IPS-NIHi7 (cell line): ENCODE measurements around the gene CCIN.
"Not testable (repeated sequence)": the region's sequence is repeated elsewhere in the genome, so short reads cannot be mapped to it uniquely, and the experiment has no call there.

Experiments used
- DNase-seq: peaks from one replicate; pipeline ENCODE4 v3.0.0; 2012; ENCODE audit warnings: mixed read lengths; ENCODE audit errors: extremely low spot score

CCIN gene

DNA sequence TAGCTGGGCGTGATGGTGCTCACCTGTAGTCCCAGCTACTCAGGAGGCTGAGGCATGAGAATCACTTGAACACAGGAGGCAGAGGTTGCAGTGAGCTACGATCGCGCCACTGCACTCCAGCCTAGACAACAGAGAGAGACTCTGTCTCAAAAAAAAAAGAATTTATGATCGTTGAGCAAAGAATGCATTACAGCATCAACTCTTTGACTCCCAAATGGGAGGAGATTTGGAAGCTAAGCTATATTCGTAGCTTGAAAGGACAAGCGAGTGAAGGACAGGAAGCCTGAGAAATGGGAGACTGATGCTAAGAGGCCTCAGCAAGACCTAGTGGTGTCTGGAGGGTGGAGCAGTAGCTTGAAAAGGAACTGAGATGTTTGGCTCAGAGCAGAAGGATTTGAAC lies 10.3 kb upstream of the CCIN start:
- DNase-seq = no peak

DNA sequence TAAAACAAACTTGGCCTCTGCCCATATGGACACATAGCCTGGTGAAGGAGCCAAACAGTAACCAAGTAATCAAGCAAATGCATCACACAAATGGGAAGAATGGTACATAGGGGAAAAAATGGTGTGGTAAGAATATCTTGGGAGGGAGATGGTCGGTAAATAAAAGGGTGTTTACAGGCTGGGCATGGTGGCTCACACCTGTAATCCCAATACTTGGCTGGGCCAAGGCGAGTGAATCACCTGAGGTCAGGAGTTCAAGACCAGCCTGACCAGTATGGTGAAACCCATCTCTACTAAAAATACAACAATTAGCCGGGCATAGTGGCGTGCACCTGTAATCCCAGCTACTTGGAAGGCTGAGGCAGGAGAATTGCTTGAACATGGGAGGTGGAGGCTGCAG lies 9.7 kb upstream of the CCIN start:
- DNase-seq = not testable (repeated sequence)

DNA sequence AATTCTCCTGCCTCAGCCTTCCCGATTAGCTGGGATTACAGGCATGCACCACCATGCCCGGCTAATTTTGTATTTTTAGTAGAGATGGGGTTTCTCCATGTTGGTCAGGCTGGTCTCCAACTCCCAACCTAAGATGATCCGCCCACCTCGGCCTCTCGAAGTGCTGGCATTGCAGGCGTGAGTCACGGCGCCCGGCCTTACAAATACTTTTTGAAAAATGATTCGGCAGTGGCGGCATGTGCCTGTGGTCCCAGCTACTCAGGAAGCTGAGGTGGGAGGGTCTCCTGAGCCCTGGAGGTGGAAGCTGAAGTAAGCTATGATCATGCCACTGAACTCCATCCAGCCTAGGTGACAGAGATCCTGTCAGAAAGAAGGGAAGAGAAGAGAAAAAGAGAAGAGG lies 9.1 kb upstream of the CCIN start:
- DNase-seq = not testable (repeated sequence)

DNA sequence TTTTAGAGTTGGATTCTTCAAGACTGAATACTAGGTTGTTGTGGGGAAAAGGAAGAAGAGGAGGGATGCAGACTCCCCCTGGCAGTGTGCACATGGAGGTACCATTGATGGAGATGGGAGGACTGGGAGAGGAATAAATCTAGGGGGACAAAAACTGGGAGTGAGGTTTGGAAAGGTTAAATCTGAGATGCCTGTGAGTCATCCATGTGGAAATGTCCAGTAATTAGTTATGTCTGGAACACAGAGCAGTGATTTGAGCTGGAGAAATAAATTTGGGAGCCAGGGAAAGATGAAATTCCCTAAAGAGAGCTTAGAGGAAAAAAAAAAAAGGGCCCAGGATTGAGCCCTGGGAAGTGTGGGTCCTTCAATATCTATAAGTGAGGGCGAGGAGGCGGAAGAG lies 8.0 kb upstream of the CCIN start:
- DNase-seq = no peak

DNA sequence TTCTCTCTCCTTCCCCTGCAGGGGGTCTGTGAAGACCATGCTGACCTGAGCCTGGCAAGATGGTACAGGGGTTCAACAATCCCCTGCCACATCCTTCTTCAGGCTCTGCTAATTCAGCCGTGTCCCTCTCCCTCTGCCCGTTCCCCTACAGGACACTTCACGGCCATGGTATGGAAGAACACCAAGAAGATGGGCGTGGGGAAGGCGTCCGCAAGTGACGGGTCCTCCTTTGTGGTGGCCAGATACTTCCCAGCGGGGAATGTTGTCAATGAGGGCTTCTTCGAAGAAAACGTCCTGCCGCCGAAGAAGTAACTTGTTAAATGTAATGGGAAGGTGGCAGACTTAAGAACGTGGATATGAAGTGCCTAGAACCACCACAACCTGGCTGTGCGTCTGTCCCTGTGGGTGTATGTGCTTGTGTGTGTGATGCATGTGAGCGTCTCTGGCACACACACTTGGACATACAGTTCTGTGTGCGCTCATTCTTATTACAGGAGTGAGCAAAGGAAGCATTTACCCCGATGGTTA lies 6.9 kb upstream of the CCIN start:
- no peak for DNase-seq

DNA sequence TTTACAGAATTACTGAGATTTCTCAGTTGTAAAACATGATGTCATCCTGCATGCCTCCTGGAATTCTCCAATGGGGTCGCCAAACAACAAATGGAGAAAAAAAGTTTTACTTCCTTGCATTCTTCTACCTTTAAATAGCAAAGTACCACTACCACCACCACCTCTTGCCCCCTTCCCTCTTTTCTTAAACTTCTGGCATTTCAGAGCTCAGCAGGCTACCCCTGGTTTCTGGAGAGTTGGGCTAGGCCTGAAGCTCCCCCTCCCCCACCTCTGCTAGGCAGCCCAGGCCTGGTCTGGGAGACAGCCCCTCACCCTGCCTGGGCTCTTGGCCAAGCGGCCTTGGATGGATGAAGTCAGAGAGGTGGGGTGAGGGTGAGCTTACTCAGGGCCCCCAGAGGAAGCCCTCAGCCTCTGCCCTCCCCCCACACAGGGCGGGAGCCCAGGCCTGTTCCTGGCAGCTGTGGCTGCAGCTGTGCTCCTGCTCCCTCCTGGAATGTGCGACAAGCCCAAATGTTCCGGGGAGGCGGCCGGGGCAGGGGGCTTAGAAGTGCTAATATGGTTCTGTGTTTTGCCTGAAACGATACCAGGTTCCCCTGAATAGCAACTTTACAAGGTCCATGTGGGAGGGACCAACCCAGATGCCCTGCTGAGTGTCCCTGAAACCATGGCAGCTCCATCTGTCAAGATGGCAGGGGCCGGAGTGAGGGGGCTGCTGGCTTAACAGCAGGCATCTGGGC lies 6.0 kb upstream of the CCIN start:
- peak; percentile 93 for DNase-seq

DNA sequence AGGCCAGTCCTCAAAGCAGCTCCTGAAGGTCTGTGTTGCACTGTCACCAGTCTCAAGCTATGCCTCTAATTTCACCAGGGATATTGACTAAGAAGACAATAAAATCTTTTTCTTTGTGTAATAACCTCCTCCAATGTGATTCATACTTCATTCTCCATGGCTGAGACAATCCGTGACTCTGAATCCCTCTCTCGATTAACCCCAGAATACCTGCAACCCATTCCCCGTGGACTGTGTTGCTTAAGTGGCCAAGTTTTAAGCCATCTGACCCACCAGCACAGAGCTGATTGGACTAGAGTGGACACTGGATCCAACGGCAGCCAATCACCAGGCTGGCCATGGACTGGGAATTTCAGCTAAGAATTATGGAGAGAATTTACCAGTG lies 5.4 kb upstream of the CCIN start:
- no peak for DNase-seq

DNA sequence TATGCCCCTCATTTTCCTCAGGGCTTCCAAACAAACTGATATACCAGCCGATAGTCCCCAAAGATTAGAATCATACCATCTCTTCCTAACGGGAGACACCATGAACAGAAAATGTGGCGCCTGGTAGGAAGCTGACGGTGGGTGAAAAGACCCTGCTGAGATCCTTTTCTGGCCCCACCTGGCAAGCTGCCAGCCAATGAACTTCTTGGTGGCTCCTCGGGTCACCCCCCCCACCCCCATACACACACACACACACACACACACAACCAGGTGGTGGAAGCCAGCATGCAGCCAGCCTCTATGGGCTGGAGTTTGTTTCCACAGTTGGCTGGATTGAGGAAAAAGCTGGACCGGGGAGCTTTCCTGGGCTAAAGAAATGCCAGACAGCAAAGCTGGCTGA lies 4.8 kb upstream of the CCIN start:
- no peak for DNase-seq

DNA sequence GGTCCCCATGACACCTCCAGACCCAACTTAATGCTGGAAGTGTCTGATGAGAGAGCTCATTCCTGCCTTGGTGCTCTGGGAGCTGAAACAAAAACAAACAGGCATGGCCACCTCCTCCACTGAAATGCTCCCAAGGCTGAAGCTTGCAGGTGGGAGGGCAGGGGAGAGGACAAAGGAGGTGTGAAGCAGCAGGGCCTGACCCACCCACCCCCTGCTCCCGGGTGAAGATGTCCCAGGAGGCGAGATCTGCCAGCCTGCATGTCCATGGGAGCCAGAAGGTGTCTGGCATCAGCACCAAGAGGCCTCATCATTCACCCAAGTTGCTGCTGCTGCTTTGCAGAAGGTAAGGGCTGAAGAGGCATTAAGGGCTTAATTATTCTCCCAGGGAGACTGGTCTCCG lies 4.2 kb upstream of the CCIN start:
- no peak for DNase-seq

DNA sequence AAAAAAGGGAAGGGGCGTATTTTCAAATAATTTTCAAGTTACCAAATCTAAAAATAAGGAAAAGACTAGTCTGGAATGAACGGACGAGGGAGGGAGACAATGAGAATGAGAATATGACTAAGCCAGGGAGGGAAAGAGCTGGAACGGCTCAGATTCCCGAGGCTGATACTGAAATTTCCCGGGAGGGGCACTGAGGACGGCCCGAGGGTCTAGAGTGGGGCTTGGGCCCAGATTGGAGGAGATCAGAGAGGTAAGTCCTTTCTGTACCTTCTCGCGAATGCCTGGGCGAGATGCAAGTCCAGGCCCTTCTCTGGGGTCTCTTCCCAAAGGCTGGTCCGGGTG lies 3.4 kb upstream of the CCIN start:
- no peak for DNase-seq

- peak; percentile 94 for DNase-seq
Observed at GRCh38 chr9:36166168-36166927, 2.8 kb upstream of the CCIN start.

DNA sequence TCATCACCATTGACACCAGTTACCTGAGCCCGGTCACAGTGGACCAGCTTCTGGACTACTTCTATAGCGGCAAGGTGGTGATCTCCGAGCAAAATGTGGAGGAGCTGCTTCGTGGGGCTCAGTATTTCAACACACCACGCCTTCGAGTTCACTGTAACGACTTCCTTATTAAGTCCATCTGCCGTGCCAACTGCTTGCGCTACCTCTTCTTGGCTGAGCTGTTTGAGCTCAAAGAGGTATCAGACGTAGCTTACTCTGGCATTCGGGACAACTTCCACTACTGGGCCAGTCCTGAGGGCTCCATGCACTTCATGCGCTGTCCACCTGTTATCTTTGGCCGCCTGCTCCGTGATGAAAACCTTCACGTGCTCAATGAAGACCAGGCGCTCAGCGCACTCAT lies 520 bp downstream of the CCIN start:
- DNase-seq = no peak

DNA sequence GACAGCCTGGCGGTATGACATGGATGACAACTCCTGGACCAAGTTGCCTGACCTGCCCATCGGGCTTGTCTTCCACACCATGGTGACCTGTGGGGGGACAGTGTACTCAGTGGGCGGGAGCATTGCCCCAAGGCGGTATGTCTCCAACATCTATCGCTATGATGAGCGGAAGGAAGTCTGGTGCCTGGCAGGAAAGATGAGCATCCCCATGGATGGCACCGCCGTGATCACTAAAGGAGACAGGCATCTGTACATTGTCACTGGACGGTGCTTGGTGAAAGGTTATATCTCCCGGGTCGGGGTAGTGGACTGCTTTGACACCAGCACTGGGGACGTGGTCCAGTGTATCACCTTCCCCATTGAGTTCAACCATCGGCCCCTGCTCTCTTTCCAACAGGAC lies 1.3 kb downstream of the CCIN start:
- no peak for DNase-seq

GRCh38 chr9:36173861-36174260 lies 4.7 kb downstream of the CCIN start:
- no peak for DNase-seq

- no peak for DNase-seq
Observed at GRCh38 chr9:36174271-36174670, 5.1 kb downstream of the CCIN start.

- DNase-seq = no peak
Observed at GRCh38 chr9:36174731-36175130, 5.5 kb downstream of the CCIN start.

- not testable (repeated sequence) for DNase-seq
Observed at GRCh38 chr9:36175209-36175608, 6.0 kb downstream of the CCIN start.

GRCh38 chr9:36176496-36176895 lies 7.3 kb downstream of the CCIN start:
- DNase-seq = not testable (repeated sequence)

DNA sequence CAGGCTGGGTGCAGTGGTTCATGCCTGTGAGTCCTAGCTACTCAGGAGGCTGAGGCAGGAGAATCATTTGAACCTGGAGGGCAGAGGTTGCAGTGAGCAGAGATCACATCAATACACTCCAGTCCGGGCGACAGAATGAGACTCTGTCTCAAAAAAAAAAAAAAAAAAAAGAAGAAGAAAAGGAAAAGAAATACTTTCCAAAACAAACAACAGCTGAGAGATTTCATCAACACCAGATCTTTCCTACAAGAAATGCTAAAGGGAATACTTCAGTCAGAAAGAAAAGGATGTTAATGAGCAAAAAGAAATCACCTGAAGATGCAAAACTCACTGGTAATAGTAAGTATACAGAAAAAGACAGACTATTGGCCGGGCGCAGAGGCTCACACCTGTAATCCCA lies 8.4 kb downstream of the CCIN start:
- no peak for DNase-seq

DNA sequence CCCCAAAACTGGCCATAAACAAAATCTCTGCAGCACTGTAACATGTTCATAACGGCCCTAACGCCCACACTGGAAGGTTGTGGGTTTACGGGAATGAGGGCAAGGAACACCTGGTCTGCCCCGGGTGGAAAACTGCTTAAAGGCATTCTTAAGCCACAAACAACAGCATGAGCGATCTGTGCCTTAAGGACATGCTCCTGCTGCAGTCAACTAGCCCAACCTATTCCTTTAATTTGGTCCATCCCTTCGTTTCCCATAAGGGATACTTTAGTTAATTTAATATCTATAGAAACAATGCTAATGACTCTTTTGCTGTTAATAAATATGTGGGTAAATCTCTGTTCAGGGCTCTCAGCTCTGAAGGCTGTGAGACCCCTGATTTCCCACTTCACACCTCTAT lies 11.1 kb downstream of the CCIN start:
- not testable (repeated sequence) for DNase-seq

- DNase-seq = no peak
Observed at GRCh38 chr9:36187414-36187813, 18.2 kb downstream of the CCIN start.

DNA sequence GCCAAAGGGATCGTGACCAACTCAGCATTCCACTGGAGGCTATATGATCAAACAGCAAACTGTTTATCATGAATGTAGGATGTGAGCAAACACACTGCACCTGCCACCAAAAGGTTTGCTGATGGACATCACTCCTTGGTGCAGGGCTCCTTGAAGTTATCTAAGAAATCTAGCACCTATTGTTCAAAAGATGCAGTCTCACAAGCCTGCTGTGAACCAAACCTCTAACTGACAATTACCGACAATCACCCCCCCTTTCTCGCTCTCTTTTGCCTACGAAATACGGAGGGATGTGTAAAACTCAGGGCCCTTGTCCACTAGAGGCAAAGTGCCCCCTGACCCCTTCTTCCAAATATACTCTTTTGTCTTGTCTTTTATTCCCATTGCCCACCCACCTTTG lies 19.0 kb downstream of the CCIN start:
- no peak for DNase-seq

DNA sequence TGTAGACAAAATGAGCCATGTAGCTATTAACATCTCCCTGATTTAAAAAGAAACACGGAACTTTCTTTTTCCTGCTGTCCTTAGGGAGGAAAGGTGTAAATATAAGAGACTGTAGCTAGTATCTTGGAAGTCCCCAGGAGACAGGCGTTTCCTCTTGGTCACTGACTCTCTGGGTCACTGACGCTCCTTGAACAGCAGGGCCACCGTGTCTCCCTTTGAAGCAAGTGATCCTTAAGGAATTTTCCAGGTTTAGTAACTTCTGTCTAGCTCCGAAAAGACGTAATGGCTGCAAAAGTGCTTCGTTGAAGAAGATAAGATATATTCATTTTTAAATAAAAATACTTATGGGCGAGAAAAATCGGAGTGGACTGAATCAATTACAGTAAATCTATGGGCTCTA lies 20.8 kb downstream of the CCIN start:
- no peak for DNase-seq
